Ectodermal cell (in vitro differentiated cells): Measurements from ENCODE around the gene IGDCC3.

Experiments used
- H3K27ac ChIP-seq: 2 replicates; pipeline ENCODE4 v1.7.0; 2013; ENCODE audit warnings: mild to moderate bottlenecking, low read depth, low read length; ENCODE audit not compliant: insufficient read depth, poor library complexity, severe bottlenecking
- H3K27me3 ChIP-seq: 2 replicates; pipeline ENCODE4 v1.7.0; 2013; ENCODE audit warnings: mild to moderate bottlenecking, low read length; ENCODE audit not compliant: insufficient read depth, control insufficient read depth, poor library complexity, severe bottlenecking
- H3K36me3 ChIP-seq: one replicate; pipeline ENCODE4 v1.7.0; 2013; ENCODE audit warnings: low read length; ENCODE audit not compliant: control insufficient read depth, insufficient read depth
- H3K4me1 ChIP-seq: one replicate; pipeline ENCODE4 v1.7.0; 2013; ENCODE audit warnings: low read length; ENCODE audit not compliant: control insufficient read depth, insufficient read depth
- H3K4me3 ChIP-seq: 2 replicates; pipeline ENCODE4 v1.7.0; 2013; ENCODE audit warnings: low read depth, low read length, control low read depth; ENCODE audit not compliant: insufficient read depth
- H3K9me3 ChIP-seq: 2 replicates; pipeline ENCODE4 v1.7.0; 2013; ENCODE audit warnings: mild to moderate bottlenecking, low read length, moderate library complexity; ENCODE audit not compliant: control insufficient read depth
- WGBS, 2 experiments: methylation state at CpG; one replicate each; pipeline ENCODE4 v1.1.7; 2013; ENCODE audit warnings: missing lambda C conversion rate in 2 of 2; 5-methylcytosine and 5-hydroxymethylcytosine counted together

IGDCC3 gene

GRCh38 chr15:65292938-65293518, 84.8 kb downstream of the IGDCC3 start:
- 85 to 86% methylated on average over 1 of the region's 1 CpG for WGBS, 2 experiments
- no peaks in the 10 kb centered on the region for H3K27me3 ChIP-seq
- H3K27ac ChIP-seq = no peak overlapping the region
- H3K36me3 ChIP-seq = no peaks in the 10 kb centered on the region
- no peak overlapping the region for H3K4me3 ChIP-seq
- no peaks in the 10 kb centered on the region for H3K9me3 ChIP-seq
- no peaks in the 10 kb centered on the region for H3K4me1 ChIP-seq

- Histone ChIP-seq H3K4me3 (no peak overlapping the region), H3K4me1 (peaks cover 9% of the 10 kb centered on the region), H3K27ac (no peak overlapping the region), H3K36me3 (no peaks in the 10 kb centered on the region), H3K9me3 (no peaks in the 10 kb centered on the region), H3K27me3 (no peaks in the 10 kb centered on the region)
- WGBS, 2 experiments = 96% methylated on average over 7 of the region's 7 CpGs
These were observed 87.6 kb downstream of the IGDCC3 start for GRCh38 chr15:65290228-65290627.

GRCh38 chr15:65289261-65289854, 88.4 kb downstream of the IGDCC3 start:
- Histone ChIP-seq H3K27me3 (no peaks in the 10 kb centered on the region), H3K36me3 (no peaks in the 10 kb centered on the region), H3K4me3 (no peak overlapping the region), H3K4me1 (peaks cover 12% of the 10 kb centered on the region), H3K9me3 (no peaks in the 10 kb centered on the region), H3K27ac (no peak overlapping the region)
- WGBS, 2 experiments = 95 to 96% methylated on average over 7 of the region's 7 CpGs

- H3K27me3 ChIP-seq = no peaks in the 10 kb centered on the region
- no peaks in the 10 kb centered on the region for H3K9me3 ChIP-seq
- no peaks in the 10 kb centered on the region for H3K36me3 ChIP-seq
- H3K27ac ChIP-seq = no peak overlapping the region
- H3K4me1 ChIP-seq = peaks cover 12% of the 10 kb centered on the region
- 89 to 92% methylated on average over 3 of the region's 3 CpGs for WGBS, 2 experiments
- no peak overlapping the region for H3K4me3 ChIP-seq
These were observed 90.3 kb downstream of the IGDCC3 start for GRCh38 chr15:65287520-65287855.

- H3K27me3 ChIP-seq = no peaks in the 10 kb centered on the region
- peak within 1 kb of the TSS; percentile 87 for H3K27ac ChIP-seq
- H3K4me3 ChIP-seq = peak within 1 kb of the TSS; percentile 51
- H3K4me1 ChIP-seq = peaks cover 12% of the 10 kb centered on the region
- 2% methylated on average over 62 of the region's 62 CpGs for WGBS, 2 experiments
- no peaks in the 10 kb centered on the region for H3K9me3 ChIP-seq
- H3K36me3 ChIP-seq = no peaks in the 10 kb centered on the region
These were observed 90.9 kb downstream of the IGDCC3 start, which contains the start of gene PARP16 for GRCh38 chr15:65286704-65287519. Gene PARP16 (minus strand): TSS chr15:65286883. CDS start chr15:65286426, 457 bp downstream.

GRCh38 chr15:65286069-65286703, 91.6 kb downstream of the IGDCC3 start:
- peak overlapping the region; percentile 51 for H3K4me3 ChIP-seq
- H3K27me3 ChIP-seq = no peaks in the 10 kb centered on the region
- H3K36me3 ChIP-seq = no peaks in the 10 kb centered on the region
- H3K9me3 ChIP-seq = no peaks in the 10 kb centered on the region
- H3K27ac ChIP-seq = peak overlapping the region; percentile 87
- H3K4me1 ChIP-seq = peaks cover 12% of the 10 kb centered on the region
- WGBS, 2 experiments = 1% methylated on average over 52 of the region's 52 CpGs

- Histone ChIP-seq H3K4me3 (peak overlapping the region; percentile 51), H3K4me1 (peaks cover 12% of the 10 kb centered on the region), H3K27me3 (no peaks in the 10 kb centered on the region), H3K27ac (no peak overlapping the region), H3K9me3 (no peaks in the 10 kb centered on the region), H3K36me3 (no peaks in the 10 kb centered on the region)
- 82 to 85% methylated on average over 10 of the region's 10 CpGs for WGBS, 2 experiments
These were observed 92.3 kb downstream of the IGDCC3 start for GRCh38 chr15:65285291-65286068.

- Histone ChIP-seq H3K9me3 (no peaks in the 10 kb centered on the region), H3K4me3 (no peak overlapping the region), H3K27me3 (no peaks in the 10 kb centered on the region), H3K36me3 (no peaks in the 10 kb centered on the region), H3K4me1 (no peaks in the 10 kb centered on the region), H3K27ac (no peak overlapping the region)
- 90 to 100% methylated on average over 1 of the region's 1 CpG for WGBS, 2 experiments
These were observed 99.3 kb downstream of the IGDCC3 start for GRCh38 chr15:65278480-65278879.
